ENCODE results near the gene SNU13. TPM values are rescaled to one million over a fixed set of nuclear protein-coding genes. Genes with fewer than 3 reads are reported as not detected.
"Not testable (repeated sequence)": the region's sequence is repeated elsewhere in the genome, so short reads cannot be mapped to it uniquely, and the experiment has no call there.

SNU13 gene
- total RNA-seq, result 100 to 1,000 TPM; 183 to 274 (median 195) TPM
- 100 to 1,000 TPM; 203 to 323 TPM for polyA plus RNA-seq
- long read RNA-seq, donor 1, transcript SNU13-202 (3 exons, 1,503 nt), result minor isoform, 53 of 127 reads
- long read RNA-seq, donor 1, transcript SNU13-201 (3 exons, 877 nt), result major isoform, 61 of 127 reads
- long read RNA-seq, donor 1, partial matches to known transcripts, result 2 of 127 reads
- long read RNA-seq, donor 1, other reads (novel, unspliced or antisense), result 9 of 127 reads
- long read RNA-seq, donor 2, transcript SNU13-201 (3 exons, 877 nt), result major isoform, 78 of 142 reads
- long read RNA-seq, donor 2, transcript SNU13-202 (3 exons, 1,503 nt), result minor isoform, 52 of 142 reads
- long read RNA-seq, donor 2, partial matches to known transcripts, result 4 of 142 reads
- long read RNA-seq, donor 2, other reads (novel, unspliced or antisense), result 5 of 142 reads
- long read RNA-seq, donor 3, transcript SNU13-201 (3 exons, 877 nt), result minor isoform, 115 of 261 reads
- long read RNA-seq, donor 3, transcript SNU13-202 (3 exons, 1,503 nt), result major isoform, 127 of 261 reads
- long read RNA-seq, donor 3, partial matches to known transcripts, result 15 of 261 reads
- long read RNA-seq, donor 3, other reads (novel, unspliced or antisense), result 1 of 261 reads

GRCh38 chr22:41688365-41689211 lies at the start of gene SNU13:
TSS of gene SNU13 (minus strand) at chr22:41688867. CDS start at chr22:41688796, 71 bp downstream.
- TF ChIP-seq, protein P1, sequence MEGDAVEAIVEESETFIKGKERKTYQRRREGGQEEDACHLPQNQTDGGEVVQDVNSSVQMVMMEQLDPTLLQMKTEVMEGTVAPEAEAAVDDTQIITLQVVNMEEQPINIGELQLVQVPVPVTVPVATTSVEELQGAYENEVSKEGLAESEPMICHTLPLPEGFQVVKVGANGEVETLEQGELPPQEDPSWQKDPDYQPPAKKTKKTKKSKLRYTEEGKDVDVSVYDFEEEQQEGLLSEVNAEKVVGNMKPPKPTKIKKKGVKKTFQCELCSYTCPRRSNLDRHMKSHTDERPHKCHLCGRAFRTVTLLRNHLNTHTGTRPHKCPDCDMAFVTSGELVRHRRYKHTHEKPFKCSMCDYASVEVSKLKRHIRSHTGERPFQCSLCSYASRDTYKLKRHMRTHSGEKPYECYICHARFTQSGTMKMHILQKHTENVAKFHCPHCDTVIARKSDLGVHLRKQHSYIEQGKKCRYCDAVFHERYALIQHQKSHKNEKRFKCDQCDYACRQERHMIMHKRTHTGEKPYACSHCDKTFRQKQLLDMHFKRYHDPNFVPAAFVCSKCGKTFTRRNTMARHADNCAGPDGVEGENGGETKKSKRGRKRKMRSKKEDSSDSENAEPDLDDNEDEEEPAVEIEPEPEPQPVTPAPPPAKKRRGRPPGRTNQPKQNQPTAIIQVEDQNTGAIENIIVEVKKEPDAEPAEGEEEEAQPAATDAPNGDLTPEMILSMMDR (IDR thresholded peaks at IDR 0.05), result peak in 3 of 9 donors; percentile 7 to 19 (median 15)
- intact Hi-C loops (cut with DNase I), result loop anchor here in 3 of 10 donors (1.0 to 2.0 kb wide), 2 partner anchors 22 to 68 kb away; no protein-coding TSS in a partner anchor
- WGBS, 2 donors, result 1% methylated on average over 62 of the region's 62 CpGs
- DNase-seq, result peak; percentile 92 to 93
- peak; percentile 95 to 99 (median 98) for ATAC-seq
- no peaks in the 10 kb centered on the region for H3K27me3 ChIP-seq
- H3K27ac ChIP-seq, result peak within 1 kb of the TSS; percentile 73 to 99 (median 96)
- peaks cover 0 to 9% (median 0%) of the 10 kb centered on the region in 9 donors for H3K36me3 ChIP-seq
- H3K4me3 ChIP-seq, result peak within 1 kb of the TSS; percentile 52 to 95 (median 84)
- H3K9me3 ChIP-seq, result no peaks in the 10 kb centered on the region
- peaks cover 5 to 27% (median 20%) of the 10 kb centered on the region in 9 donors for H3K4me1 ChIP-seq

- ATAC-seq; H3K4me3 ChIP-seq; DNase-seq; H3K9me3 ChIP-seq; H3K27ac ChIP-seq; H3K36me3 ChIP-seq; H3K4me1 ChIP-seq; intact Hi-C loops (cut with DNase I); H3K27me3 ChIP-seq: not testable (repeated sequence)
- 95 to 99% methylated on average over 4 of the region's 4 CpGs for WGBS, 2 donors
Measured at GRCh38 chr22:41733241-41733640, 44.6 kb upstream of the SNU13 start.

GRCh38 chr22:41732096-41732772 lies 43.6 kb upstream of the SNU13 start:
- intact Hi-C loops (cut with DNase I), result no loop called here
- WGBS, 2 donors, result 89 to 90% methylated on average over 7 of the region's 7 CpGs
- H3K27ac ChIP-seq, result no peak overlapping the region
- TF ChIP-seq, protein P1 (IDR thresholded peaks at IDR 0.05), result no peak
- no peaks in the 10 kb centered on the region for H3K9me3 ChIP-seq
- DNase-seq (no peak), ATAC-seq (no peak)
- no peaks in the 10 kb centered on the region for H3K27me3 ChIP-seq
- H3K4me1 ChIP-seq, result no peaks in the 10 kb centered on the region
- H3K4me3 ChIP-seq, result no peak overlapping the region
- H3K36me3 ChIP-seq, result no peaks in the 10 kb centered on the region

GRCh38 chr22:41731609-41732008 lies 42.9 kb upstream of the SNU13 start:
- Histone ChIP-seq H3K36me3 (no peaks in the 10 kb centered on the region), H3K9me3 (no peaks in the 10 kb centered on the region), H3K27ac (no peak overlapping the region), H3K4me3 (no peak overlapping the region), H3K4me1 (no peaks in the 10 kb centered on the region), H3K27me3 (no peaks in the 10 kb centered on the region)
- TF ChIP-seq, protein P1 (IDR thresholded peaks at IDR 0.05), result no peak
- intact Hi-C loops (cut with DNase I), result no loop called here
- 94 to 96% methylated on average over 2 of the region's 2 CpGs for WGBS, 2 donors
- DNase-seq, result no peak
- ATAC-seq, result no peak
